GM23338 (cell line): ENCODE data around the gene PDIA5.

Experiments used
- CREB1 ChIP-seq: fragments of 250-450 bp; sonication (Bioruptor Pico); IDR thresholded peaks from 2 replicates; pipeline ENCODE4 v1.5.0; 2020; ENCODE audit warnings: low read depth, mild to moderate bottlenecking, moderate library complexity
- EZH2 ChIP-seq: fragments of 200-600 bp; sonication (generic); IDR thresholded peaks from one replicate; pipeline ENCODE4 v1.8.0; 2017; ENCODE audit warnings: antibody characterized with exemption, mild to moderate bottlenecking, low read depth; ENCODE audit not compliant: unreplicated experiment
- EZH2phosphoT487 ChIP-seq: fragments of 200-600 bp; sonication (generic); IDR thresholded peaks from one replicate; pipeline ENCODE4 v1.8.1; 2018; ENCODE audit warnings: antibody characterized with exemption; ENCODE audit not compliant: unreplicated experiment
- JUNB ChIP-seq: IDR thresholded peaks from one replicate; pipeline ENCODE4 v1.6.1; 2016; ENCODE audit warnings: antibody characterized with exemption; ENCODE audit not compliant: unreplicated experiment
- NANOG ChIP-seq: IDR thresholded peaks from 2 replicates; pipeline ENCODE4 v1.6.1; 2016; ENCODE audit warnings: antibody characterized with exemption, borderline replicate concordance
- POLR2AphosphoS5 ChIP-seq: IDR thresholded peaks from 2 replicates; pipeline ENCODE4 v1.6.1; 2016; ENCODE audit warnings: antibody characterized with exemption, low read depth
- STAT1 ChIP-seq: IDR thresholded peaks from one replicate; pipeline ENCODE4 v1.6.1; 2016; ENCODE audit warnings: antibody characterized with exemption; ENCODE audit not compliant: unreplicated experiment
- ZNF114 ChIP-seq: fragments of 250-450 bp; sonication (Bioruptor Pico); IDR thresholded peaks from 2 replicates; pipeline ENCODE4 v1.5.0; 2020; ENCODE audit warnings: mild to moderate bottlenecking, moderate library complexity
- TF ChIP-seq, protein P1 (sequence below), 2 experiments: fragments of 200-600 bp in 1 of 2; sonication (generic) in 1 of 2; conservative IDR thresholded peaks; 2 replicates each; pipeline versions ENCODE4 v1.5.1 to v1.6.1; 2016 to 2017; ENCODE audit warnings: antibody characterized with exemption in 2 of 2, low read depth in 2 of 2, mild to moderate bottlenecking in 2 of 2, moderate library complexity in 1 of 2
- TF ChIP-seq, protein P2 (sequence below): IDR thresholded peaks from one replicate; pipeline ENCODE4 v1.6.1; 2018; ENCODE audit warnings: antibody characterized with exemption; ENCODE audit not compliant: unreplicated experiment
- TF ChIP-seq, protein P3 (sequence below): fragments of 250-450 bp; sonication (Bioruptor Pico); IDR thresholded peaks from 2 replicates; pipeline ENCODE4 v1.5.0; 2020; ENCODE audit warnings: mild to moderate bottlenecking, moderate library complexity
- TF ChIP-seq, protein P4 (sequence below): IDR thresholded peaks from 2 replicates; pipeline ENCODE4 v1.6.1; 2016; ENCODE audit warnings: antibody characterized with exemption

DNA sequence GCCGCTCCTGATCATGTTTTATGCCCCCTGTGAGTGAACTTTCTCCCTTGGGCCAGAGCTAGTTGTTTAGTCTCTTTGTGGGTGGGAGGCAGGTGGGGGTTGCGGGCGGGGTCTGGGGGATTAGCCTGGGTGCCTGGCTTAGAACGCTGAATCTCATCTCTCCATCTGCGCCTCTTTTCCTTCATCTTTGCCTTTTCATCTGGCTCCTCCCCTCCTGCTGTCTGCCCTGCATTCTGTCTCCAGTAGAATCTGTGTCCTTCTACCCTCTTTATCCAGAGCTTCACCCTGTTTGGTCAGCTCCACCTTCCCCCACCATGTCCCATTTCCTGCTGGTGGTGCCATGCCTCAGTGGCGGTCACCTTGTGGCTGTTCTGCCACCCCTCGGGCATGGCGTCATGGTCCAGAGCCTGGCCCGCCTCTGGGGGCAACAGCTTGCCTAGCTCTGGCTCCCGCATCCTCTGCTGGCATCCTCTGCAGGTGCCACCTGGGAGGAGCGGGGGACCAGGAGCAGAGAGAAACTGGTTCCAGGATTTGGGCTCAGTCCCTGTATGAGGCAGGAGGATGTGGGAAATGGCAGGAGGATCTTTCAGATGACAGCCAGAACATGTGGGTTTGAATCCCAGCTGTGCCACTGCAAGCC is 44.3 kb downstream of the PDIA5 start:
- TF ChIP-seq, protein P1, sequence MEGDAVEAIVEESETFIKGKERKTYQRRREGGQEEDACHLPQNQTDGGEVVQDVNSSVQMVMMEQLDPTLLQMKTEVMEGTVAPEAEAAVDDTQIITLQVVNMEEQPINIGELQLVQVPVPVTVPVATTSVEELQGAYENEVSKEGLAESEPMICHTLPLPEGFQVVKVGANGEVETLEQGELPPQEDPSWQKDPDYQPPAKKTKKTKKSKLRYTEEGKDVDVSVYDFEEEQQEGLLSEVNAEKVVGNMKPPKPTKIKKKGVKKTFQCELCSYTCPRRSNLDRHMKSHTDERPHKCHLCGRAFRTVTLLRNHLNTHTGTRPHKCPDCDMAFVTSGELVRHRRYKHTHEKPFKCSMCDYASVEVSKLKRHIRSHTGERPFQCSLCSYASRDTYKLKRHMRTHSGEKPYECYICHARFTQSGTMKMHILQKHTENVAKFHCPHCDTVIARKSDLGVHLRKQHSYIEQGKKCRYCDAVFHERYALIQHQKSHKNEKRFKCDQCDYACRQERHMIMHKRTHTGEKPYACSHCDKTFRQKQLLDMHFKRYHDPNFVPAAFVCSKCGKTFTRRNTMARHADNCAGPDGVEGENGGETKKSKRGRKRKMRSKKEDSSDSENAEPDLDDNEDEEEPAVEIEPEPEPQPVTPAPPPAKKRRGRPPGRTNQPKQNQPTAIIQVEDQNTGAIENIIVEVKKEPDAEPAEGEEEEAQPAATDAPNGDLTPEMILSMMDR (conservative IDR thresholded peaks at IDR 0.05; ENCODE audit: low read depth in 2 of 2) = no peak
- TF ChIP-seq CREB1 (CRISPR knock-in tag) (no peak), STAT1 (no peak), EZH2phosphoT487 (no peak), EZH2 (no peak), JUNB (no peak), POLR2AphosphoS5 (no peak), NANOG (no peak), ZNF114 (CRISPR knock-in tag) (no peak)
- TF ChIP-seq, protein P2, sequence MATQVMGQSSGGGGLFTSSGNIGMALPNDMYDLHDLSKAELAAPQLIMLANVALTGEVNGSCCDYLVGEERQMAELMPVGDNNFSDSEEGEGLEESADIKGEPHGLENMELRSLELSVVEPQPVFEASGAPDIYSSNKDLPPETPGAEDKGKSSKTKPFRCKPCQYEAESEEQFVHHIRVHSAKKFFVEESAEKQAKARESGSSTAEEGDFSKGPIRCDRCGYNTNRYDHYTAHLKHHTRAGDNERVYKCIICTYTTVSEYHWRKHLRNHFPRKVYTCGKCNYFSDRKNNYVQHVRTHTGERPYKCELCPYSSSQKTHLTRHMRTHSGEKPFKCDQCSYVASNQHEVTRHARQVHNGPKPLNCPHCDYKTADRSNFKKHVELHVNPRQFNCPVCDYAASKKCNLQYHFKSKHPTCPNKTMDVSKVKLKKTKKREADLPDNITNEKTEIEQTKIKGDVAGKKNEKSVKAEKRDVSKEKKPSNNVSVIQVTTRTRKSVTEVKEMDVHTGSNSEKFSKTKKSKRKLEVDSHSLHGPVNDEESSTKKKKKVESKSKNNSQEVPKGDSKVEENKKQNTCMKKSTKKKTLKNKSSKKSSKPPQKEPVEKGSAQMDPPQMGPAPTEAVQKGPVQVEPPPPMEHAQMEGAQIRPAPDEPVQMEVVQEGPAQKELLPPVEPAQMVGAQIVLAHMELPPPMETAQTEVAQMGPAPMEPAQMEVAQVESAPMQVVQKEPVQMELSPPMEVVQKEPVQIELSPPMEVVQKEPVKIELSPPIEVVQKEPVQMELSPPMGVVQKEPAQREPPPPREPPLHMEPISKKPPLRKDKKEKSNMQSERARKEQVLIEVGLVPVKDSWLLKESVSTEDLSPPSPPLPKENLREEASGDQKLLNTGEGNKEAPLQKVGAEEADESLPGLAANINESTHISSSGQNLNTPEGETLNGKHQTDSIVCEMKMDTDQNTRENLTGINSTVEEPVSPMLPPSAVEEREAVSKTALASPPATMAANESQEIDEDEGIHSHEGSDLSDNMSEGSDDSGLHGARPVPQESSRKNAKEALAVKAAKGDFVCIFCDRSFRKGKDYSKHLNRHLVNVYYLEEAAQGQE = no peak
- TF ChIP-seq, protein P3, sequence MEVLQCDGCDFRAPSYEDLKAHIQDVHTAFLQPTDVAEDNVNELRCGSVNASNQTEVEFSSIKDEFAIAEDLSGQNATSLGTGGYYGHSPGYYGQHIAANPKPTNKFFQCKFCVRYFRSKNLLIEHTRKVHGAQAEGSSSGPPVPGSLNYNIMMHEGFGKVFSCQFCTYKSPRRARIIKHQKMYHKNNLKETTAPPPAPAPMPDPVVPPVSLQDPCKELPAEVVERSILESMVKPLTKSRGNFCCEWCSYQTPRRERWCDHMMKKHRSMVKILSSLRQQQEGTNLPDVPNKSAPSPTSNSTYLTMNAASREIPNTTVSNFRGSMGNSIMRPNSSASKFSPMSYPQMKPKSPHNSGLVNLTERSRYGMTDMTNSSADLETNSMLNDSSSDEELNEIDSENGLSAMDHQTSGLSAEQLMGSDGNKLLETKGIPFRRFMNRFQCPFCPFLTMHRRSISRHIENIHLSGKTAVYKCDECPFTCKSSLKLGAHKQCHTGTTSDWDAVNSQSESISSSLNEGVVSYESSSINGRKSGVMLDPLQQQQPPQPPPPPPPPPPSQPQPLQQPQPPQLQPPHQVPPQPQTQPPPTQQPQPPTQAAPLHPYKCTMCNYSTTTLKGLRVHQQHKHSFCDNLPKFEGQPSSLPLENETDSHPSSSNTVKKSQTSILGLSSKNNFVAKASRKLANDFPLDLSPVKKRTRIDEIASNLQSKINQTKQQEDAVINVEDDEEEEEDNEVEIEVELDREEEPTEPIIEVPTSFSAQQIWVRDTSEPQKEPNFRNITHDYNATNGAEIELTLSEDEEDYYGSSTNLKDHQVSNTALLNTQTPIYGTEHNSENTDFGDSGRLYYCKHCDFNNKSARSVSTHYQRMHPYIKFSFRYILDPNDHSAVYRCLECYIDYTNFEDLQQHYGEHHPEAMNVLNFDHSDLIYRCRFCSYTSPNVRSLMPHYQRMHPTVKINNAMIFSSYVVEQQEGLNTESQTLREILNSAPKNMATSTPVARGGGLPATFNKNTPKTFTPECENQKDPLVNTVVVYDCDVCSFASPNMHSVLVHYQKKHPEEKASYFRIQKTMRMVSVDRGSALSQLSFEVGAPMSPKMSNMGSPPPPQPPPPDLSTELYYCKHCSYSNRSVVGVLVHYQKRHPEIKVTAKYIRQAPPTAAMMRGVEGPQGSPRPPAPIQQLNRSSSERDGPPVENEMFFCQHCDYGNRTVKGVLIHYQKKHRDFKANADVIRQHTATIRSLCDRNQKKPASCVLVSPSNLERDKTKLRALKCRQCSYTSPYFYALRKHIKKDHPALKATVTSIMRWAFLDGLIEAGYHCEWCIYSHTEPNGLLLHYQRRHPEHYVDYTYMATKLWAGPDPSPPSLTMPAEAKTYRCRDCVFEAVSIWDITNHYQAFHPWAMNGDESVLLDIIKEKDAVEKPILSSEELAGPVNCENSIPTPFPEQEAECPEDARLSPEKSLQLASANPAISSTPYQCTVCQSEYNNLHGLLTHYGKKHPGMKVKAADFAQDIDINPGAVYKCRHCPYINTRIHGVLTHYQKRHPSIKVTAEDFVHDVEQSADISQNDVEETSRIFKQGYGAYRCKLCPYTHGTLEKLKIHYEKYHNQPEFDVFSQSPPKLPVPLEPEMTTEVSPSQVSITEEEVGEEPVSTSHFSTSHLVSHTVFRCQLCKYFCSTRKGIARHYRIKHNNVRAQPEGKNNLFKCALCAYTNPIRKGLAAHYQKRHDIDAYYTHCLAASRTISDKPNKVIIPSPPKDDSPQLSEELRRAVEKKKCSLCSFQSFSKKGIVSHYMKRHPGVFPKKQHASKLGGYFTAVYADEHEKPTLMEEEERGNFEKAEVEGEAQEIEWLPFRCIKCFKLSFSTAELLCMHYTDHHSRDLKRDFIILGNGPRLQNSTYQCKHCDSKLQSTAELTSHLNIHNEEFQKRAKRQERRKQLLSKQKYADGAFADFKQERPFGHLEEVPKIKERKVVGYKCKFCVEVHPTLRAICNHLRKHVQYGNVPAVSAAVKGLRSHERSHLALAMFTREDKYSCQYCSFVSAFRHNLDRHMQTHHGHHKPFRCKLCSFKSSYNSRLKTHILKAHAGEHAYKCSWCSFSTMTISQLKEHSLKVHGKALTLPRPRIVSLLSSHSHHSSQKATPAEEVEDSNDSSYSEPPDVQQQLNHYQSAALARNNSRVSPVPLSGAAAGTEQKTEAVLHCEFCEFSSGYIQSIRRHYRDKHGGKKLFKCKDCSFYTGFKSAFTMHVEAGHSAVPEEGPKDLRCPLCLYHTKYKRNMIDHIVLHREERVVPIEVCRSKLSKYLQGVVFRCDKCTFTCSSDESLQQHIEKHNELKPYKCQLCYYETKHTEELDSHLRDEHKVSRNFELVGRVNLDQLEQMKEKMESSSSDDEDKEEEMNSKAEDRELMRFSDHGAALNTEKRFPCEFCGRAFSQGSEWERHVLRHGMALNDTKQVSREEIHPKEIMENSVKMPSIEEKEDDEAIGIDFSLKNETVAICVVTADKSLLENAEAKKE (CRISPR knock-in tag) = no peak
- TF ChIP-seq, protein P4, sequence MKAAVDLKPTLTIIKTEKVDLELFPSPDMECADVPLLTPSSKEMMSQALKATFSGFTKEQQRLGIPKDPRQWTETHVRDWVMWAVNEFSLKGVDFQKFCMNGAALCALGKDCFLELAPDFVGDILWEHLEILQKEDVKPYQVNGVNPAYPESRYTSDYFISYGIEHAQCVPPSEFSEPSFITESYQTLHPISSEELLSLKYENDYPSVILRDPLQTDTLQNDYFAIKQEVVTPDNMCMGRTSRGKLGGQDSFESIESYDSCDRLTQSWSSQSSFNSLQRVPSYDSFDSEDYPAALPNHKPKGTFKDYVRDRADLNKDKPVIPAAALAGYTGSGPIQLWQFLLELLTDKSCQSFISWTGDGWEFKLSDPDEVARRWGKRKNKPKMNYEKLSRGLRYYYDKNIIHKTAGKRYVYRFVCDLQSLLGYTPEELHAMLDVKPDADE = no peak
